OCI-LY1 (cell line): ENCODE results near the gene MAGI2.

Experiments used
- EZH2 ChIP-seq: fragments of 200-600 bp; sonication (generic), shearing (Covaris generic); IDR thresholded peaks from 2 replicates; pipeline ENCODE4 v1.8.0; 2017; ENCODE audit warnings: borderline replicate concordance, mixed run types, mild to moderate bottlenecking, antibody characterized with exemption, low read length, moderate library complexity, mixed read lengths
- TF ChIP-seq, protein P1 (sequence below): fragments of 200-600 bp; sonication (generic), shearing (Covaris generic); IDR thresholded peaks from 2 replicates; pipeline ENCODE4 v1.5.1; 2017; ENCODE audit warnings: mild to moderate bottlenecking, antibody characterized with exemption, low read length, moderate library complexity, mixed read lengths

DNA sequence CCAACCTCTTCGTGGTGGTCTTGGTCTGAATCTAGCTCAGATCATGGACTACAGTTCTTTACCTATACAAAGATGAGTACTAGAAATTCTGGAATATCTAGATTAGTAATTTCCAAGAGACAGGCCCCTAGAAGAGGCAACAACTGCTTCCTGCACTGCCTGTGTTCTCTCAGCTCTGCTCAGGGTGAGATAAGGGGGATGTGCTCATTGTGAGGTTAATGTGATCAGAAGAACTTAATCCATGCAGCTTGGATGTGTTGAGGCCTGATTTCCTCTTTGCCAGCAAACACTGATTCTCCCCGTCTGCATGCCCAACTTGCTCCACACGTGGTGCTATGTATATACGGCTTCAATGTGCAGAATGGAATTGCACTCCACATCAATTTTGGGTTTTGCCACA is 1386.9 kb downstream of the MAGI2 start:
- TF ChIP-seq, protein P1, sequence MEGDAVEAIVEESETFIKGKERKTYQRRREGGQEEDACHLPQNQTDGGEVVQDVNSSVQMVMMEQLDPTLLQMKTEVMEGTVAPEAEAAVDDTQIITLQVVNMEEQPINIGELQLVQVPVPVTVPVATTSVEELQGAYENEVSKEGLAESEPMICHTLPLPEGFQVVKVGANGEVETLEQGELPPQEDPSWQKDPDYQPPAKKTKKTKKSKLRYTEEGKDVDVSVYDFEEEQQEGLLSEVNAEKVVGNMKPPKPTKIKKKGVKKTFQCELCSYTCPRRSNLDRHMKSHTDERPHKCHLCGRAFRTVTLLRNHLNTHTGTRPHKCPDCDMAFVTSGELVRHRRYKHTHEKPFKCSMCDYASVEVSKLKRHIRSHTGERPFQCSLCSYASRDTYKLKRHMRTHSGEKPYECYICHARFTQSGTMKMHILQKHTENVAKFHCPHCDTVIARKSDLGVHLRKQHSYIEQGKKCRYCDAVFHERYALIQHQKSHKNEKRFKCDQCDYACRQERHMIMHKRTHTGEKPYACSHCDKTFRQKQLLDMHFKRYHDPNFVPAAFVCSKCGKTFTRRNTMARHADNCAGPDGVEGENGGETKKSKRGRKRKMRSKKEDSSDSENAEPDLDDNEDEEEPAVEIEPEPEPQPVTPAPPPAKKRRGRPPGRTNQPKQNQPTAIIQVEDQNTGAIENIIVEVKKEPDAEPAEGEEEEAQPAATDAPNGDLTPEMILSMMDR = no peak
- no peak for TF ChIP-seq EZH2
